HG03159 (cell line): Measurements from ENCODE around the gene CCDC127.

Source experiments
- ATAC-seq: cut with Tn5 transposase; IDR thresholded peaks from one replicate; pipeline ENCODE4 v1.9.1; 2021; ENCODE audit warnings: mild to moderate bottlenecking, moderate library complexity; ENCODE audit not compliant: unreplicated experiment

The CCDC127 gene

DNA sequence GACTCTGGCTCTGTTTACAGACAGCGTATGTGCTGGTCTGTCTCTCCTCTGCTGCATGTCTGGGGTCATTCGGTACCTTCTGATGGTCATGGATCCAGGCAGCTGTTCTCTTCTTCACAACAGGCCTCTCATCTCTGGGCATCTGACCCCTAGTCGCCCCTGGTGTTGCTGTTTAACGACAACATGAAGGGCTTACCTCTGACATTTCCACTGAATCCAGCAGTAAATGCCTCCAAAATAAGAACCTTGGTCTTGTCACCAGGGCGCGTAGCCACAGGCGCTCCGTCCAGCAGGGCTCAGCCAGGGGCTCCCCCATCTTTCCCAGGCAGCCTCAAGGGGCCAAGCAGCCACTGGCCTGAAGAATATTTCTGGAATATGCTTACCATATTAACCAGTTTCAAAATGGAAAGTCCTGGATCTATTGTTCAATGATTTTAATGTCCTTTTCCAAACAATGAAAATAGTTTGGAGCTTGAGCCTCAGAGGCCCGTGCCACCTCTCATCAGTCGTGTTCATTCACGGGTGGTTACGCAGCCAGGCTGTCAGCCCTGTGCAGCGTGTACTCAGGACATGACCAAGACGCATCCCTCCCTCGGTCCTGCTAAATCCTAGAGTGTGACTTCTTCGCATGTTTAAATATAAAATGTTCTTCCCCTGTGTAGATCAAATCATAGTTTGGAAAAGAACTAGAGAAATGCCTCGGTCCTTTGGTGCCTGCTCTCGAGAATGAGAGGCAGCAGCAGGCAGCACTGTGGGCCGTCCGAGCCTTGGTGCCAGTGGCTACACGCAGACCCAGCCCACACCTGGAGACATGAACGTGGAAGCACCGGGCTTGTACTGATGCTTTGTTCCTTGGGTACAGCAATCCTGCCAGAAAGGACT lies 56.8 kb downstream of the CCDC127 start:
- no peak for ATAC-seq

DNA sequence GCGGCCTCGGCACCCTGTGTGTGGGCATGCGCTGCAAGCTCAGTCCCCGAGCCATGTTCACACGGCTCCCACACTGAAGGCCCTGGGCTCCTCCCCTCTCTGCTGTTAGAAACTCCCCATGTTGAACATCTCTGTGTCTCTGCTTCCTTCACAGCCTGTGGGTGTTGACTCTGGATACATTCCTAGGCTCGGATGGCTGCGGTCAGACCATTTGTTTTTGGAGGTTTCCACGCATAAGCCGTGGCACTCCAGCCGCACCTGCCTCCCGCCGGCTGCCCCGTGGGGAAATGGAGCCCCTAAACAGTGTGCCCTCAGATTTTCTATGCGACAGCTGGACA lies 57.8 kb downstream of the CCDC127 start:
- no peak for ATAC-seq

DNA sequence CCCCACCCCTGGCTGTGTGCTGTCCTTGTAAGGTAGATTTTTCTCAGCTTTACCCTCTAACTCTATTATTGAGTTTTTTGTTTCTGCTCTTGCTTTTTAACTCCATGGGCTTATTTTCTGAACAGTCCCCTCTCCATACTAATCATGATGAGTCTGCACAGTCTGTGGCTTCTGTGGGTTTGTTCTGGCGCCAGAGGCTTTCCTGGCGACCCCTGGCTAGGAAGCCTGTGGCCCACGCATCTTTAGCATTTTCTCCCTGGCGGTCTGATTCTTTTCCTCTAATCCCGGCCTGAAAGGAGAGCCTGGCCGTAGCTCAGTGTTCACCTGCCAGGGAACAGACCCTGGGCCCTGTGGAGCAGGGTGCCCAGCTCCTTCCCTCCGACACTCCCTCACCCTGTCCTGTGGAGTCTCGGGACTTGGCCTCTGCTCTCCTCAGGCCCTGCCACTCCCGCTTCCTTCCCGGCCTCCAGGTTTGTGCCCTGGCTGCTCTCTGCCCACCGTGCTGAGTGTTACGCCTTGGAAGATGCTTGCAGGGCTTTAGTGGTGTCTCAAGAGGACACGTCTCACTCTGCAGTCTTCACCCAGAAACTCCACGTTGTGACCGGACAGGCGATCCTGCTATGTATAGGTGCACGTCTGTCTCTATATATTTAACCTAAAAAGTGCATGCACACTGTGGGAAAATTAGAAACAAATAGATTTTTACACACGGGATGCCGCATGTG lies 58.3 kb downstream of the CCDC127 start:
- ATAC-seq, result no peak

DNA sequence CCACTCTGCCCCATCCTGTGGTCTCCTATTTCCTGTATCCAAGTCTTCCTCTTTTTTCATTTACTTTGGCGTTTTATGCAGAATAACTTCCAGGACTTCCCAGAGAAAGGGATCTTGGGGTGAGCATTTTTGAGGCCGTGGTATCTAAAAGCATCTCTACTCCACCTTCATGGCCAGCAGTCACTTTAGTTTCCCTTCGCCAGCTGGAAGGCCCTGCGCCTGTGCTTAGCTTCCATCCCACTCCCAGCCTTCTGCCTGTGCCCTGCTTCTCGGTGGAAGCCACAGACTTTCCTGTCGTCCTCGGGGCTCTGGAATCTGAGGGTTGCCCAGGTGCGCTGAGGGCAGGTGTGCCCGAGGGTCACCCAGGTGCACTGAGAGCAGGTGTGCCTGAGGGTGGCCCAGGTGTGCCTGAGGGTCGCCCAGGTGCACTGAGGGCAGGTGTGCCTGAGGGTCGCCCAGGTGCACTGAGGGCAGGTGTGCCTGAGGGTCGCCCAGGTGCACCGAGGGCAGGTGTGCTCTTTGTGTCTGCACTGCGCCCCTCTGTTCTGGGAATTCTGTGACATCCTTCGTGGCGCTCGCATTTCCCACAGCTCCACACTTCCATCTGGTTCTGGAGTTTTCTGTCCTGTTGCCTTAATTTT lies 59.0 kb downstream of the CCDC127 start:
- ATAC-seq, result no peak

DNA sequence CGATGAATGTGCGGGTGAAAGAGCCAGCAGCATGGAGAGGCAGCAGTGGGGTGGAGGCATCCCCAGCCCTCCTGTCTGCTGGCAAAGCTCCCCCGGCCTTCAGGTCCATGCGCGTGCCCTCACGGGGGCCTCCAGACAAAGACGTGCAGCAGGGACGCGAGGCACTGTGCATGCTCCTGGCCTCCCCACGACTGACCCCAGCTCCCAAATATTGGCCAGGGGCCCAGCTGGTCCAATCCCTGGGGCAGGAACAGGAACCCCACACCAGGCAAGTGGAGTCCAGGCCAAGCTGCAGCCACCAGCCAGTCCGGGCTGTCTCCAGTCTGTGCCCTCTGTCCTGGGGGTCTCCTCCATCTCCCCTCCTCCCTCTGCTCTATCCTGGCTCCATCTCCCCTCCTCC lies 60.2 kb downstream of the CCDC127 start:
- ATAC-seq, result no peak

DNA sequence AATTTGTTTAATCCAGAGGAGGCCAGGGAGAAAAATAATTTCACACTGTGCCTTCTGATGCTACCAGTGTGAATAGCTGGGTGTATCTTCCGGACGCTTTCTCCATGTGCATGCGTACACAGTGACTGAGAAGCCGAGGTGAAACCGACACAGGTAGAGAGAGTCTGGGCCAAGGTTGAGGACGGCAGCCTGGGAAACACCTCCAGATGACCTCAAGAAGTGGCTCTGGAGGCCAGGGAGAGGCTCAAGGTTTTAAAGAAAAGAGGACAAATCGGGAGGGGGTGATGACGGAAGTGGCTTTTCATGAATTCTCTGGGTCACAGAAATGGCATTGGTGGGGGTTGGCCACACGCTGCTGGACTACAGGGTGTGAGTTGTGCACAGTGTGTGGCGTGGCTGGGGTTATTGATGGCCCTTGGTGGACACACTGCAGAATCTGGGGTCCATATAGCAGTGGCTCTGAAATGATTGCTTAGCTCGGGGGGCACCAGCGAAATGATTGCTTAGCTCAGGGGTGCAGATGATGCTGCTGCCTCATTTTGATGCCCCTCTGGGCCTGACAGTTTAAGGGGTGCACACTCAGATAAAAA lies 60.7 kb downstream of the CCDC127 start:
- no peak for ATAC-seq

DNA sequence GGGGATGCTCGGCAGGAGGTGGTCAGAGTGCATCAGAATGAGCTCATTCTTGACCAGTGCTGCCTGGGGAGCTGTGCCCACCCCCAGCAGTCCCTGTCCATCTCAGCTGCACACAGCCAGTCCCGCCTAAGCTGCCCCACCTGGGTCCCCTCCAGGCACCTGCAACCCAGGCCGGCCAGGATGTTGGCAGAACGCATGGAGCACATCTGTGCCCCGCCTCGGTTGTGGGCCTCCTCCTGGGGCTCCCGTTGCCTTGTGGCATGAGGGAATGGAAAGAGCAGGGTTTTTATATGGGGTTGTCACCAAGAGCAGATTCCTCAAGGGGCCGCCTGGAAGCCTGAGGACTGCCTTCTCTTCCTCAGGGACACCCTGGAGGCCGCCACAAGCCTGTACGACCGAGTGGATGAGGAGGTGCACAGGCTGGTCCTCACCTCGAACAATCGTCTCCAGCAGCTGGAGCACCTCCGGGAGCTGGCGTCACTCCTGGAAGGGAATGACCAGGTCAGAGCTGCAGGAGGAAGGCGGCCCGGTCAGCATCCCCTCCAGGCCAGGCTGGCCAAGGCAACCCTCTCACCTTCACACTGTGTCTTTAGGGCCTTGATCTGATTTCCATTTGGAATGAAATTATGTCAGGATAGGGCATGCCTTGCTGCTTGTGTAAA lies 61.4 kb downstream of the CCDC127 start:
- no peak for ATAC-seq

DNA sequence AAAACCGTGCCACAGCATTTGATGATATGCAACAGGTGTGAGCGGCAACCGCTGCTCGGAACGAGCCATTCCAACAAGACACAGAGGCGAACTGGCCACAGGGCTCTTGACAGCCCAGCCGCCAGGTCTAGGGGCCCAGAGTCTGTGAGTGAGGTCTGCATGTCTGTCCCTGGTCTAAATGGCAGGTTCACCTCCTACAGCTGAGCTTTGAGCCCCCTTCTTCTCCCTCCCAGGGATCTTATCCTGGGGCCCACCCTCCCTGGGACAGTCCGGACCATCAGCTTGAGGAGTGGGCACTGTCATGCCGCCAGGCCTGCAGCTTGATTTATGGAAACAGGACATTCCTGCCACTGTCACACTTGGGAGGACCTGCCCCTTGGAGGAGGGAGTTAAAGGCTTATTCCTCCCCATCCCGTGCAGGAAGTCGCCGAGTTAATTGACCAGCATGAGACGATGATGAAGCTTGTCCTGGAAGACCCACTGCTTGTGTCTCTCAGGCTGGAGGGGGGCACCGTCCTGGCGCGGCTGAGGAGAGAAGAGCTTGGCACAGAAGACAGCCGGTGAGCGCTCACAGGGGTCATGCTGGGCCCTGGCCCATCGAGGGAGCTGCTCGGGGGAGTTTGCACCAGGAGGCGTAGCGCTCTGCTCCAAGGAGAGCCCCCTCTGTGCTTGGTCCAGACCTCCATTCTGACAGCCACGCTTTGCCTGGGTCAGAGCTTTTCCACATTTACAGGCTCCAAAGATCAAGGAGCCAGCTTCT lies 62.1 kb downstream of the CCDC127 start:
- no peak for ATAC-seq

DNA sequence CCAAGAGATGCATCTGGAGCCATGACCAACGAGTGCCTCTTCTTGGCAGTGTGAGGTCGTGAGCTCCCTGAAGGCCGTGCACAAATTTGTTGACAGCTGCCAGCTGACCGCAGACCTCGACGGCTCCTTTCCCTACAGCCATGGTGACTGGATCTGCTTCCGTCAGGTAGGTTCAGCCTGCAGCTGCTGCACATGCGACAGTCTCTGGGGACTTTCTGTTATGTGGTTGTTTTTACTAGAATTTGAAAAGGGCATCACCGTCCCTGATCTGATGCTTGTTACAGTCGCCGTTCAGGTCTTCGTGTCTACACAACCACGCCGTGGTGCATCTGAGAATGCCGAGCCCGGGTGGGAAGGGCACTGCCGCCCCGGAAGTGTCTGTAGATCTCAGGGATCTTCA lies 63.1 kb downstream of the CCDC127 start:
- no peak for ATAC-seq

DNA sequence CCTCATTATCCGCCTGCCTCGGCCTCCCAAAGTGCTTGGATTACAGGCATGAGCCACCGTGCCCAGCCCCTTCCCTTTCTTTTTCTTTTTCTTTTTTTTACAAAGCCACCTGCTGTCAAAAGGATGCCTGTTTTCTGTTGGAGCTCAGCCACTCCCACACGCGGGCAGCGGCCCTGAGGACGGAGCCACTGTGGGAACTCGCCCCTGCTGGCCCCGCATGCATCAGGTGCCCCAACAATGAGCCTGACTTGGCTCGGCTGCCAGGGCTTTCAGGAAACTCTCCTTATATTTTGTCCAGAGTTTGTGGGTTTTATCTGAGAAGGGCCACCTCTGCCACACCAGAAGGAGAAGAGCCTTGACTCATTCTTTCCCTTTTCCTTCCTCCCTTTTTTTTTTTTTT lies 63.7 kb downstream of the CCDC127 start:
- ATAC-seq, result no peak

DNA sequence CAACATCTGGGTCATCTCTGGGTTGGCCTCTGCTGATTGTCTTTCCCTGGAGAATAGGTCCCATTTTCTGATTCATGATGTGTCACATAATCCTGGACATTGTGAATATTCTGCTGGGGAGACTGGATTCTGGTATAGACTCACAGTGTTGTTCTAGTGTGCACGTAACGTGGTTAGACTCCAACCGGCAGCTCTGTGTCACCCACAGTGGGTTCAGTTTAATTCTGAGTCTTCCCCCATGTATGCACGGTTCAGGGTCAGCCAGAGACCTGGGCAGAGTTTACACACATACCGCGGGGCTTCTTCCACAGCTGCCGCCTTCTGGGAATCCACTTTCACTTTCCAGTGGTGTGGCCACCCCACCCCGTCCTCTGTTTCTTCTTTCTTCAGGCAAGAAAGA lies 64.7 kb downstream of the CCDC127 start:
- no peak for ATAC-seq

DNA sequence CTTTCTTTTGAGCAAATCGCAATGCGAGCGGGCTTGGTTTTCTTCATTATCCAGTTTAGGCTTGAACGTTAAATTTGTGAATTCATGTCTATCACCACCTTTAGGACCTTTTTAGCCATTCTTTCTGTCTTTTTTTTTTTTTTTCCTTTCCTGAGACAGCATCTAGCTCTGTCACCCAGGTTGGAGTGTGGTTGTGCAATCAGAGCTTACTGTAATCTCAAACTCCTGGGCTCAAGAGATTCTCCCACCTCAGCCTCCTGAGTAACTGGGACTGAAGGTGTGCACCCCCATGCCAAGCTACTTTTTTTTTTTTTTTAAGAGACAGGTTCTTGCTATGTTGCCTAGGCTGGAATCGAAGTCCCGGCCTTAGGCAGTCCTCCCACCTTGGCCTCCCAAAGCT lies 65.9 kb downstream of the CCDC127 start:
- no peak for ATAC-seq

DNA sequence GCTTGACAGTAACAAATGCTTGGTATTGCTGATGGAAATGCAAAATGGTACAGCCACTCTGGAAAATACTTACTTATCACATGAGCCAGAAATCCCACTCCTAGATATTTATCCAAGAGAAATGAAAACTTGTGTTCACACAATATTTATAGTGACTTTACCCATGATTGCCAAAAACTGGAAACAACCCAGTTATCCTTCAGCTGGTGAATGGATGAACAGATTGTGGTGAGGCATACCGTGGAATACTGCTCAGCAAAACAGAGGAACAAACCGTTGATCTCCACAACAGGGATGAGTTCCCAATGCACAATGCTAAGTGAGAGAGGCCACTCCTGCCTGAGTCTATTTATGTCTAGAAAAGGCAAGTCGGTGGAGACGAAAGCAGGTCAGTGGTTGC lies 67.2 kb downstream of the CCDC127 start:
- no peak for ATAC-seq

DNA sequence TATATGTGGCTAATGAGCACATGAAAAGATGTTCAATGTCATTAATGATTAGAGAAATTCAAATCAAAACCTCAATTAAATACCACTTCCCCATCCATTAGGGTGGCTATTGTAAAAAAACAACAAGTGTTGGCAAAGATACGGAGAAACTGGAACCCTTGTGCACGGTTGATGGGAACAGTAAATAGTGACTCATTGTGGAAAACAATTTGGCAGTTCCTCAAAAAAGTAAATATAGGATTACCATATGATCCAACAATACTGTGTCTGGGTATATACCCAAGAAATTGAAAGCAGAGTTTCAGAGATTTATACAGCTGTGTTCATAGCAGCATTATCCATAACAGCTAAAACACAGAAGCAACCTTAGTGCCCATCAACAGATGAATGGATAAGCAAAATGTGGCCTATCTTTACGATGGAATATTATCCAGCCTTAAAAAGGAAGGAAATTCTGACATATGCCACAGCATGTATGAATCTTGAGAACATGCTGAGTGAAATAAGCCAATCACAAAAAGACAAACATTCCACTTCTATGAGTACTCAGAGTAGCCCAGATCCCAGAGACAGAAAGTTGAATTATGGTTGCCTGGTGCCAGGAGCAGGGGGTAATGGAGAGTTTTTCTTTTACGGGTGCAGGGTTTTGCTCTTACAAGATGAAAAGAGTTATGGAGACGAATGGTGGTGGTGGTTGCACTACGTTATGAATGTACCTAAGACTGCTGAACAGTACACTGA lies 68.0 kb downstream of the CCDC127 start:
- ATAC-seq, result no peak

DNA sequence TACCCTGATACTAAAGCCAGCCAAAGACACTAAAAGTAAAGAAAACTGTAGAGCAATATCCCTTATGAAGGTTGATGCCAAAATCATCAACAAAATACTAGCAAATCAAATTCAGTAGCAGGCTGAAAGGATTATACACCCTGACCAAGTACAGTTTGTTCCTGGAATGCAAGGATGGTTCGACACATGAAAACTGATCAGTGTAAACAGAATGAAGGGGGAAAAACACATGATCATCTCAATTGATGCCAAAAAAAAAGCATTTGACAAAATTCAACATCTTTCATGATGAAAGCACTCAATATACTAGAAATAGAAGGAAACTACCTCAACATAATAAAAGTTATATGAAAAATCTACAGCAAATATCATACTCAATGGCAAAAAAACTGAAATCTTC lies 70.2 kb downstream of the CCDC127 start:
- ATAC-seq, result no peak
